IMR-90 (cell line): ENCODE results near the gene CHMP3. TPM values are rescaled to one million over a fixed set of nuclear protein-coding genes. Genes with fewer than 3 reads are reported as not detected.

Source experiments
- ATAC-seq: fragments of 200-7000 bp; cut with Tn5 transposase; 2 replicates; pipeline ENCODE4 v1.9.1; 2020; ENCODE audit warnings: low read depth, mild to moderate bottlenecking, moderate library complexity
- BruUV-seq: library from RNA; stranded (reverse); fragments of 400-500 nt; replicated peaks from 2 replicates; lab custom pipeline; 2021; lab: Mats Ljungman, UMichigan
- CTCF ChIA-PET: fragments of 300-600 bp; formaldehyde crosslinking; extraction: SDS; loops from one replicate; lab custom pipeline; 2021; ENCODE audit warnings: antibody characterized with exemption; lab: Yijun Ruan, JAX
- POLR2A ChIA-PET: fragments of 300-600 bp; sonication (Branson Sonifier 250); formaldehyde crosslinking; loops from one replicate; lab custom pipeline; 2022; ENCODE audit warnings: antibody characterized with exemption; ENCODE audit not compliant: unreplicated experiment; lab: Charles Lee
- DNase-seq: peaks from one replicate; pipeline ENCODE4 v3.0.0; 2013
- H2AFZ ChIP-seq: replicated peaks from 2 replicates; pipeline ENCODE3; 2013; ENCODE audit warnings: low read length, mild to moderate bottlenecking; ENCODE audit not compliant: poor library complexity
- H2AK5ac ChIP-seq: 2 replicates; pipeline ENCODE4 v1.6.1; 2013; ENCODE audit warnings: low read depth, low read length, inconsistent platforms
- H2AK9ac ChIP-seq: replicated peaks from 2 replicates; pipeline ENCODE3; 2013; ENCODE audit warnings: mild to moderate bottlenecking, low read depth, low read length, moderate library complexity; ENCODE audit not compliant: poor library complexity
- H2BK120ac ChIP-seq: 2 replicates; pipeline ENCODE4 v1.6.1; 2013; ENCODE audit warnings: low read depth, low read length, inconsistent platforms
- H2BK15ac ChIP-seq: 3 replicates; pipeline ENCODE4 v1.6.1; 2013; ENCODE audit warnings: low read depth, low read length, inconsistent platforms
- H2BK20ac ChIP-seq: 2 replicates; pipeline ENCODE4 v1.6.1; 2013; ENCODE audit warnings: low read depth, mild to moderate bottlenecking, inconsistent platforms, low read length, moderate library complexity
- H2BK5ac ChIP-seq: 2 replicates; pipeline ENCODE4 v1.6.1; 2013; ENCODE audit warnings: mild to moderate bottlenecking, low read depth, low read length, inconsistent platforms; ENCODE audit not compliant: poor library complexity, severe bottlenecking
- H3K14ac ChIP-seq: replicated peaks from 2 replicates; pipeline ENCODE4 v1.6.1; 2013; ENCODE audit warnings: low read depth, low read length, inconsistent platforms
- H3K18ac ChIP-seq: 2 replicates; pipeline ENCODE4 v1.6.1; 2013; ENCODE audit warnings: low read depth, low read length, control low read depth
- H3K23ac ChIP-seq: 2 replicates; pipeline ENCODE4 v1.6.1; 2013; ENCODE audit warnings: low read depth, low read length, inconsistent platforms
- H3K27ac ChIP-seq: 2 replicates; pipeline ENCODE4 v1.5.1; 2013; ENCODE audit warnings: mild to moderate bottlenecking, control low read depth, low read length; ENCODE audit not compliant: insufficient read depth
- H3K27me3 ChIP-seq: 2 replicates; pipeline ENCODE4 v1.6.1; 2013; ENCODE audit warnings: low read length; ENCODE audit not compliant: control insufficient read depth, insufficient read depth
- H3K36me3 ChIP-seq: 2 replicates; pipeline ENCODE4 v1.6.1; 2013; ENCODE audit warnings: low read length, mixed read lengths; ENCODE audit not compliant: control insufficient read depth, insufficient read depth
- H3K4ac ChIP-seq: 2 replicates; pipeline ENCODE4 v1.6.1; 2013; ENCODE audit warnings: low read depth, low read length, inconsistent platforms
- H3K4me1 ChIP-seq: 2 replicates; pipeline ENCODE4 v1.6.1; 2013; ENCODE audit warnings: low read length, mixed read lengths; ENCODE audit not compliant: control insufficient read depth, insufficient read depth
- H3K4me2 ChIP-seq: 2 replicates; pipeline ENCODE4 v1.6.1; 2013; ENCODE audit warnings: low read depth, mild to moderate bottlenecking, control low read depth, low read length, moderate library complexity
- H3K4me3 ChIP-seq: 2 replicates; pipeline ENCODE4 v1.5.1; 2013; ENCODE audit warnings: low read depth, mild to moderate bottlenecking, control low read depth, low read length, moderate library complexity; ENCODE audit not compliant: insufficient read depth
- H3K56ac ChIP-seq: 2 replicates; pipeline ENCODE4 v1.6.1; 2013; ENCODE audit warnings: low read length, inconsistent platforms; ENCODE audit not compliant: insufficient read depth; ENCODE audit errors: extremely low read depth
- H3K79me1 ChIP-seq, 2 experiments: 2 replicates each; pipeline ENCODE4 v1.6.1; 2013; ENCODE audit warnings: low read length in 2 of 2, inconsistent platforms in 1 of 2, low read depth in 1 of 2
- H3K9ac ChIP-seq: 2 replicates; pipeline ENCODE4 v1.6.1; 2013; ENCODE audit warnings: low read depth, low read length, control low read depth
- H3K9me1 ChIP-seq: 2 replicates; pipeline ENCODE4 v1.6.1; 2013; ENCODE audit warnings: low read length, inconsistent platforms; ENCODE audit not compliant: insufficient read depth
- H3K9me3 ChIP-seq: 2 replicates; pipeline ENCODE4 v1.6.1; 2013; ENCODE audit warnings: low read length; ENCODE audit not compliant: control insufficient read depth, insufficient read depth
- H4K20me1 ChIP-seq: 2 replicates; pipeline ENCODE4 v1.6.1; 2013; ENCODE audit warnings: low read length, inconsistent platforms; ENCODE audit not compliant: insufficient read depth
- H4K5ac ChIP-seq: 2 replicates; pipeline ENCODE4 v1.6.1; 2013; ENCODE audit warnings: mild to moderate bottlenecking, low read depth, low read length, control low read depth
- H4K8ac ChIP-seq, 2 experiments: 2 replicates each; pipeline ENCODE4 v1.6.1; 2013; ENCODE audit warnings: low read depth in 2 of 2, low read length in 2 of 2, control low read depth in 1 of 2, inconsistent platforms in 1 of 2
- H4K91ac ChIP-seq: 2 replicates; pipeline ENCODE4 v1.6.1; 2013; ENCODE audit warnings: low read depth, low read length, inconsistent platforms; ENCODE audit not compliant: insufficient read depth
- MAFK ChIP-seq: IDR thresholded peaks from 2 replicates; pipeline ENCODE4 v1.6.1; 2012; ENCODE audit warnings: low read depth, low read length, improper control_type of control experiment
- RCOR1 ChIP-seq: IDR thresholded peaks from 2 replicates; pipeline ENCODE4 v1.6.1; 2012; ENCODE audit warnings: mild to moderate bottlenecking, low read length, improper control_type of control experiment; ENCODE audit not compliant: insufficient replicate concordance
- SMC3 ChIP-seq: fragments of 150-350 bp; IDR thresholded peaks from 2 replicates; pipeline ENCODE4 v1.6.1; 2016; ENCODE audit warnings: low read depth, mild to moderate bottlenecking, antibody characterized with exemption, low read length, moderate library complexity
- USF2 ChIP-seq: fragments of 150-350 bp; IDR thresholded peaks from 2 replicates; pipeline ENCODE4 v1.6.1; 2017; ENCODE audit warnings: mild to moderate bottlenecking, antibody characterized with exemption, low read length, low read depth
- WGBS, 2 experiments: methylation state at CpG; one replicate each; pipeline versions ENCODE4 v1.1.5 to v1.1.7; 2013; ENCODE audit warnings: missing lambda C conversion rate in 2 of 2; ENCODE audit not compliant: insufficient read length in 1 of 2; ENCODE audit errors: extremely low coverage in 2 of 2; 5-methylcytosine and 5-hydroxymethylcytosine counted together
- dilution Hi-C: fragments of 300-500 bp; cut with HindIII; formaldehyde crosslinking; loops from one replicate; pipeline ENCODE4 v1.14.3; 2018; ENCODE audit warnings: low sequenced_read_pairs; ENCODE audit not compliant: unreplicated experiment
- in situ Hi-C: fragments of 300-500 bp; cut with MboI; formaldehyde crosslinking; loops from 3 replicates; pipeline ENCODE4 v1.14.3; 2019; ENCODE audit warnings: low sequenced_read_pairs, inconsistent platforms, mixed read lengths
- intact Hi-C: fragments of 100-400 bp; cut with micrococcal nuclease; formaldehyde crosslinking; loops from 2 replicates; pipeline ENCODE4 v1.10.0; 2022
- polyA plus RNA-seq, 3 experiments: library from polyadenylated mRNA; depleted of rRNA; stranded (reverse); fragments of >200 nt; gene quantifications; 2 replicates each; pipeline ENCODE4 v1.2.3, GENCODE V29; 2012; ENCODE audit warnings: low replicate concordance in 1 of 3
- total RNA-seq: library from RNA; depleted of rRNA; stranded (reverse); fragments of >200 nt; gene quantifications from 2 replicates; pipeline ENCODE4 v1.2.3, GENCODE V29; 2012

The CHMP3 gene
- total and polyA plus RNA-seq, 2 of the 4 experiments (the other 2 are of a cell fraction): 38.4 to 84.6 TPM

GRCh38 chr2:86512892-86513291 lies 50.4 kb downstream of the CHMP3 start:
- ChIA-PET CTCF (no interaction called here), POLR2A (no interaction called here)
- no CpG with 5 or more reads among the region's 2 CpGs for WGBS, 2 experiments
- no peak overlapping the region for H2AK5ac ChIP-seq
- peaks cover 3 to 9% of the 10 kb centered on the region in 2 experiments; a peak in 2 of 4 replicates for H3K79me1 ChIP-seq
- H4K8ac ChIP-seq: no peak overlapping the region
- H3K56ac ChIP-seq: no peak overlapping the region
- H2BK20ac ChIP-seq: no peak overlapping the region
- no peak overlapping the region for H4K5ac ChIP-seq
- H2AK9ac ChIP-seq: no peak overlapping the region
- no peaks in the 10 kb centered on the region for H3K4me1 ChIP-seq
- ATAC-seq: no peak
- no peaks in the 10 kb centered on the region; the same call in 1 of the 2 replicates for H4K20me1 ChIP-seq
- H3K4ac ChIP-seq: no peak overlapping the region
- in situ Hi-C loops: loop anchor here (10.0 kb wide), 1 partner anchor 92 kb away; no protein-coding TSS in a partner anchor
- H3K4me3 ChIP-seq: no peak overlapping the region
- no peak overlapping the region for H3K9ac ChIP-seq
- no peaks in the 10 kb centered on the region for H3K9me3 ChIP-seq
- TF ChIP-seq USF2 (no peak), MAFK (no peak), SMC3 (no peak), RCOR1 (no peak)
- H3K27ac ChIP-seq: no peak overlapping the region
- H3K14ac ChIP-seq: no peak overlapping the region
- peaks cover 5% of the 10 kb centered on the region for H3K36me3 ChIP-seq
- no peak overlapping the region for H4K91ac ChIP-seq
- H3K23ac ChIP-seq: no peak overlapping the region
- no TSS peak for BruUV-seq
- H3K4me2 ChIP-seq: no peak overlapping the region
- no peak overlapping the region for H2AFZ ChIP-seq
- dilution Hi-C loops: no loop called here
- H2BK5ac ChIP-seq: no peak overlapping the region
- no peak for DNase-seq
- no peak overlapping the region for H3K18ac ChIP-seq
- 0 out of 2 replicates have a peak, but pooled peaks cover 4% of the 10 kb centered on the region for H3K9me1 ChIP-seq
- H2BK15ac ChIP-seq: no peak overlapping the region
- intact Hi-C loops: no loop called here
- H2BK120ac ChIP-seq: no peak overlapping the region
- H3K27me3 ChIP-seq: no peaks in the 10 kb centered on the region
